T-helper 17 cell (primary cell): ENCODE results near the gene RASGRP4. TPM values are rescaled to one million over a fixed set of nuclear protein-coding genes. Genes with fewer than 3 reads are reported as not detected.
A peak's percentile ranks its signal among the peaks of the same experiment; 100 is the strongest.
"Not testable (repeated sequence)": the region's sequence is repeated elsewhere in the genome, so short reads cannot be mapped to it uniquely, and the experiment has no call there.

Experiments
- ATAC-seq: fragments of 150-1000 bp; cut with Tn5 transposase; 2 replicates; pipeline ENCODE4 v1.10.0; 2021; ENCODE audit warnings: mild to moderate bottlenecking, moderate library complexity
- DNase-seq, 3 donors: peaks; one replicate each; pipeline versions ENCODE4 v3.0.0 to v3.0.0-alpha.2; 2020 to 2021
- H3K9me3 ChIP-seq: one replicate; pipeline ENCODE4 v1.7.0; 2013; ENCODE audit warnings: low read length, mild to moderate bottlenecking; ENCODE audit not compliant: control insufficient read depth, poor library complexity, severe bottlenecking
- H3K27ac Mint-ChIP-seq: one replicate; pipeline ENCODE4 v1.8.0; 2022; ENCODE audit warnings: mild to moderate bottlenecking, moderate library complexity, mixed read lengths
- H3K27me3 Mint-ChIP-seq: one replicate; pipeline ENCODE4 v1.8.0; 2022; ENCODE audit warnings: mixed read lengths
- H3K36me3 Mint-ChIP-seq: one replicate; pipeline ENCODE4 v1.8.0; 2022; ENCODE audit warnings: low read depth, mixed read lengths
- H3K4me1 Mint-ChIP-seq: one replicate; pipeline ENCODE4 v1.8.0; 2022; ENCODE audit warnings: mild to moderate bottlenecking, mixed read lengths
- H3K4me3 Mint-ChIP-seq: one replicate; pipeline ENCODE4 v1.8.0; 2022; ENCODE audit warnings: mild to moderate bottlenecking, moderate library complexity, mixed read lengths
- total RNA-seq, 4 donors: library from RNA in 2 of 4; stranded (reverse) in 2 of 4; gene quantifications; one replicate each; pipeline ENCODE4 v1.2.3 and lab custom pipeline; 2022 to 2026

The RASGRP4 gene
- total RNA-seq, 2 donors from 2014 or later, result 1.6 to 2.8 TPM

DNA sequence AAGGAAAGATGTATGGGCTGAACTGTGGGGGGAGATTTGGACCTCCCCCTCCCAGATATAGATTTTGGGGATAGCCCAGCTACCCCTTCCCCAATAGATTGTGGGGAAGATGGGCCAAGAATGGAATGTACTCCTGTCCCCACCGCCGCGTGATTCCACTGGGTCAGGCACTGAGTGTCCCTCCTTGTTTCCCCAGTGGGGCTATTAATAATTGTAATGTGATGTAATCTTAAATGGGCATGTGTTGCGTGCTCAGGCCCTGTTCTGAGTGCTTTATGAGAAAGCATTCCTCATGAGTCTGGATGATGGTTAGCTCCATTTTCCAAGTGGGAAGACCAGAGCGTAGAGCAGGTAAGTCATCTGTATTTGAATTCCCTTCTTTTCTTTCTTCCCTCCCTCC lies 50.3 kb downstream of the RASGRP4 start:
- H3K9me3 ChIP-seq, result no peaks in the 10 kb centered on the region
- H3K27ac Mint-ChIP-seq, result peak overlapping the region; percentile 100
- ATAC-seq, result no peak
- H3K27me3 Mint-ChIP-seq, result peaks cover under 1% of the 10 kb centered on the region
- peaks cover 21% of the 10 kb centered on the region for H3K4me1 Mint-ChIP-seq
- H3K36me3 Mint-ChIP-seq, result peaks cover 12% of the 10 kb centered on the region
- H3K4me3 Mint-ChIP-seq, result peak overlapping the region; percentile 98
- DNase-seq, result no peak

DNA sequence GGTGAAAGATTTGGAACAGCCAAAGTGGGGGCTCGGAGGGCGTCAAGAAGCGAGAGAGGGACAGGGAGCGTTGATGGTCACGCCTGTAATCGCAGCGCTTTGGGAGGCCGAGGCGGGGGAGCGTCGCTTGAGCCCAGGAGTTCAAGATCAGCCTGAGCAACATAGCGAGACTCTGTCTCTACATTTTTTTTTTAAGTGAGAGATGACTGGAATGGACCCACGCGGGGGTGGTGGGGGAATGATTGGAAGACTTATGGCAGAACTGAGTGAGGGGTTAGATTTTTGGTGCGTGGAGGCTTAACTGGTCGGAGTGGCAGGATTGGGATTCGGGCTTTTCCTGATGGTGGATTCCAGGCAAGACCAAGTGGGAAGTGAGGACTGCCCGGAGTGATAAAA lies 50.9 kb downstream of the RASGRP4 start:
- Mint-ChIP-seq H3K27ac (peak overlapping the region; percentile 100), H3K4me1 (peaks cover 18% of the 10 kb centered on the region), H3K27me3 (peaks cover 7% of the 10 kb centered on the region), H3K4me3 (peak overlapping the region; percentile 98), H3K36me3 (peaks cover 11% of the 10 kb centered on the region)
- ATAC-seq, result no peak
- H3K9me3 ChIP-seq, result no peaks in the 10 kb centered on the region
- no peak for DNase-seq

DNA sequence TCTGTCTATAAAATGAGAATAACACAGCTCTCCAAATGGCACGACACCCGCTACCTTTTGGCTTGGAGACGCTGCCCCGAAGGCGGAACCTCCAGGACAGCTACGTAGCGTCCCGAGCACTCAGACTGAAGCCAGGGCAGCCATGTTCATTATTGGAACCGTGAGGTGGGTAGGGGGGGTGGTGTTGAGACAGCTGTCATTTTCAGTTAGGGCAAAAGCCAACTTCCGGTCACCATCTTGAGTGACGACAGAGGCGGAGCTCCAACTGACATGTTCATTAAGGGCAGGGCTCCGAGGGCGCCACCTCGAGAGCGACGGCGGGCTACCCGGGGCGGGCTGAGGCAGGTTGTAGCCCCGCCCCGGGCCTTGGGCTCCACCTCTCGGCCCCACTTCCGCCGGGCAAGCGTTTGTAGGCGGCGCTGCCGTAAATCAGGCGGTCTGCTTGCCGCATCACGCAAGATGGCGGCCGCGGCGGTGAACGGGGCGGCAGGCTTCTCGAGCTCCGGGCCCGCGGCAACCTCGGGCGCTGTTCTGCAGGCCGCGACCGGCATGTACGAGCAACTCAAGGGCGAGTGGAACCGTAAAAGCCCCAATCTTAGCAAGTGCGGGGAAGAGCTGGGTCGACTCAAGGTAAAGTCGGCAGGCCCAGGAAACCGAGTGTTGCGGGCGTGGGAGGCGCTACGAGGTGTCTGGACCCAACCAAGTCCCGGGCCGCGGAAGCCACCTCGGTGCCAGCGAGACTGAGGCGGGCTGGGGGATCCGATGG lies 51.5 kb downstream of the RASGRP4 start, which contains the start of gene PSMD8:
Gene PSMD8, plus strand, starts transcription at position 240 of the 766 bp plus-strand sequence. Its CDS starts 31 bp downstream, at position 271.
- peaks cover 17% of the 10 kb centered on the region for H3K4me1 Mint-ChIP-seq
- H3K27ac Mint-ChIP-seq, result peak within 1 kb of the TSS; percentile 100
- ATAC-seq (peak; percentile 97), DNase-seq (peak; percentile 96 to 97 (median 96))
- peak within 1 kb of the TSS; percentile 98 for H3K4me3 Mint-ChIP-seq
- no peaks in the 10 kb centered on the region for H3K9me3 ChIP-seq
- H3K27me3 Mint-ChIP-seq, result peaks cover 13% of the 10 kb centered on the region
- peaks cover 10% of the 10 kb centered on the region for H3K36me3 Mint-ChIP-seq

DNA sequence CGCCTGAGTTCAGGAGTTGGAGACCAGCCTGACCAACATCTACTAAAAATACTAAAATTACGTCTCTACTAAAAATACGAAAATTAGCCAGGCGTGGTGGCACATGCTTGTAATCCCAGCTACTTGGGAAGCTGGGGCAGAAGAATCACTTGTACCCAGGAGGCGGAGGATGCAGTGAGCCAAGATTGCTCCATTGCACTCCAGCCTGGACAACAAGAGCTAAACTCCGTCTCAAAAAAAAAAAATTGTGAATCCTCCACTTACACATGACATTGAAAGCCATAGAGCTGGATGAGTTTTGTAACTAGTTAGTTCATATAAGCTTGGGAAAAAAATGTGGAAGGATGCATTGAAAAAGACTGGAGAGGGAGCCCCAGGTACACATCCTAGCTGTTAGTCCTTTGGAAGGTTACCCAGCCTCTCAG lies 52.1 kb downstream of the RASGRP4 start:
- H3K4me3 Mint-ChIP-seq, result peak overlapping the region; percentile 98
- H3K9me3 ChIP-seq, result no peaks in the 10 kb centered on the region
- no peak for DNase-seq
- H3K27me3 Mint-ChIP-seq, result peaks cover 16% of the 10 kb centered on the region
- H3K27ac Mint-ChIP-seq, result peak overlapping the region; percentile 100
- H3K36me3 Mint-ChIP-seq, result peaks cover 9% of the 10 kb centered on the region
- no peak for ATAC-seq
- H3K4me1 Mint-ChIP-seq, result peaks cover 17% of the 10 kb centered on the region

DNA sequence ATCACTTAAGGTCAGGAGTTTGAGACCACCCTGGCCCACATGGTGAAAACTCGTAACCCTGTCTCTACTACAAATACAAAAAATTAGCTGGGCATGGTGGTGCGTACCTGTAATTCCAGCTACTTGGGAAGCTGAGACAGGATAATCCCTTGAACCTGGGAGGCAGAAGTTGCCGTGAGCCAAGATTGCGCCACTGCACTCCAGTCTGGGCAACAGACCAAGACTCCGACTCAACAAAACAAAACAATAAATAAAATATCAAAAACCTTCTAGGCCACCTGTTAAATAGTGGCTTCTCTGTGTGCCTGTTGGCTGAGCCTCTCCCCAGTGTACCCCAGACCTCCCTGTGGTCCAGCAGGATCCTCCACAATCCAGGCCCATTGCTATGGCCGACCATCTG lies 54.9 kb downstream of the RASGRP4 start:
- H3K36me3 Mint-ChIP-seq, result peaks cover 9% of the 10 kb centered on the region
- no peak for DNase-seq
- H3K27ac Mint-ChIP-seq, result no peak overlapping the region
- no peaks in the 10 kb centered on the region for H3K9me3 ChIP-seq
- peaks cover 12% of the 10 kb centered on the region for H3K4me1 Mint-ChIP-seq
- no peak overlapping the region for H3K4me3 Mint-ChIP-seq
- peaks cover 16% of the 10 kb centered on the region for H3K27me3 Mint-ChIP-seq
- no peak for ATAC-seq

DNA sequence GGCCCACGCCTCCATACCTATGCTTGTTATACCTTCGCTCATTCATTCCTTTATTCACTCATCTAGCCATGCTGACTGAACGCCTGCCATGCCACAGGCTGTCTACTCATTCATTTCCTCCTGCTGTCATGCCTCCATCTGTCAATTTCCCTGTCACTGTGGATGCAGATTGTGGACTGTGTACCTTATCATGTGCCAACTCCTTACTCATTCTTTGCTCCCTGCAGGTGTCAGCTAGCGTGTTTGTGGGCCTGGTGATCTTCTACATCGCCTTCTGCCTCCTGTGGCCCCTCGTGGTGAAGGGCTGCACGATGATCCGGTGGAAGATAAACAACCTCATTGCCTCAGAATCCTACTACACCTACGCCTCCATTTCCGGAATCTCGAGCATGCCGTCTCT lies 55.7 kb downstream of the RASGRP4 start:
- peaks cover 16% of the 10 kb centered on the region for H3K27me3 Mint-ChIP-seq
- H3K4me1 Mint-ChIP-seq, result peaks cover 10% of the 10 kb centered on the region
- H3K36me3 Mint-ChIP-seq, result peaks cover 9% of the 10 kb centered on the region
- no peak for DNase-seq
- no peak overlapping the region for H3K4me3 Mint-ChIP-seq
- no peaks in the 10 kb centered on the region for H3K9me3 ChIP-seq
- H3K27ac Mint-ChIP-seq, result no peak overlapping the region
- ATAC-seq, result no peak

DNA sequence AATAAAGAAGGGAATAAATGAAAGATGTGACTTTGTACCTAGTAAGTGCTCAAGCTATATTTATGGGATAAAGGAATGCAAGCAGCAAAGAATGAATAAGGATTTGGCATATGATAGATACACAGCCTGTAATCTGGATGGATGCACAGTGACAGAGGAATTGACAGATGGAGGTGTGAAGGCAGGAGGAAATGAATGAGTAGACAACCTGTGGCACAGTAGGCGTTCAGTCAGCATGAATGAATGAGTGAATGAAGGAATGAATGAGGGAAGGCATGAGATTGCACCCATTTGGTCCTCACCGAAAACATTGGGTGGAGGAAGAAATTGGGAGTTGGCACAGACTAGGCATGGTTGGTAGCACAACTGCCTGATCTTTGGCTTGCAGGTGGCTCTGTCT lies 56.4 kb downstream of the RASGRP4 start:
- no peaks in the 10 kb centered on the region for H3K9me3 ChIP-seq
- H3K27ac Mint-ChIP-seq, result no peak overlapping the region
- H3K4me1 Mint-ChIP-seq, result peaks cover 3% of the 10 kb centered on the region
- peaks cover 6% of the 10 kb centered on the region for H3K36me3 Mint-ChIP-seq
- H3K4me3 Mint-ChIP-seq, result no peak overlapping the region
- ATAC-seq (no peak), DNase-seq (no peak)
- peaks cover 16% of the 10 kb centered on the region for H3K27me3 Mint-ChIP-seq

DNA sequence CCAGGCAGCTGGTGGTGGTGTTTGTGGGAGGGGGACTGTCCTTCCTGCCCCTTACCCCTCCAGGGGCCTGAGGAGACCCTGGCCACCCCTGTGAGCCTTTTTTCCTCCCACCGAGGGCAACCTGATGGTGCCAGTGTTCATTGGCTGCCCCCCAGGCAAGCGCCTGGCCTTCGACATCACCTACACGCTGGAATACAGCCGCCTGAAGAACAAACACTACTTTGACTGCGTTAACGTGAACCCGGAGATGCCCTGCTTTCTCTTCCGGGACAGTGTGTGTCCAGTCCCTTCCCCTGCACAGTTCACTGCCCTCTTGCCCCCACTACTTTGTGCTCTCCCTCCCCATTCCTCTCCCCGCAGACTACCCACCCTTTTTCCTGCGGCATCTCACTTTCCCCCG lies 59.0 kb downstream of the RASGRP4 start:
- Mint-ChIP-seq H3K27ac (no peak overlapping the region), H3K27me3 (peaks cover 16% of the 10 kb centered on the region), H3K4me3 (no peak overlapping the region)

DNA sequence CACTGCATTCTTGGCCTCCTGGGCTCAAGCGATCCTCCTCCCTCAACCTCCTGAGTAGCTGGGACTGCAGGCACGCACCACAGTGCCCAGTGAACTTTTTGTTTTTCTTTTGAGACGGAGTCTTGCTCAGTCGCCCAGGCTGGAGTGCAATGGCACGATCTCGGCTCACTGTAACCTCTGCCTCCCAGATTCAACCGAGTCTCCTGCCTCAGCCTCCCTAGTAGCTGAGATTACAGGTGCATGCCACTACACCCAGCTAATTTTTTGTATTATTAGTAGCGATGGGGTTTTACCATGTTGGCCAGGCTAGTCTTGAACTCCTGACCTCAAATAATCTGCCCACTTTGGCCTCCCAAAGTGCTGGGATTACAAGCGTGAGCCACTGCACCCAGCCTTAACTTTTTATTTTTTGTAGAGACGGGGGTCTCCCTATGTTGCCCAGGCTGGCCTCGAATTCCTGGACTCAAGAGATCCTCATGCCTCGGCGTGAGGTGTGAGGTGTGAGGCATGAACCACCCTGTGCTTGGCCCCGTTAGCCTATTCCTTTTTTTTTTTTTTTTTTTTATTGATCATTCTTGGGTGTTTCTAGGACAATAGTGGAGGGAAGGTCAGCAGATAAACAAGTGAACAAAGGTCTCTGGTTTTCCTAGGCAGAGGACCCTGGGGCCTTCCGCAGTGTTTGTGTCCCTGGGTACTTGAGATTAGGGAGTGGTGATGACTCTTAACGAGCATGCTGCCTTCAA lies 62.9 kb downstream of the RASGRP4 start:
- not testable (repeated sequence) for ATAC-seq, H3K27me3 Mint-ChIP-seq, H3K4me1 Mint-ChIP-seq, H3K27ac Mint-ChIP-seq, H3K9me3 ChIP-seq, H3K36me3 Mint-ChIP-seq, DNase-seq
- H3K4me3 Mint-ChIP-seq, result peak overlapping the region; percentile 87

More for the DNA sequence above, 59.0 kb downstream of the RASGRP4 start:
- Mint-ChIP-seq H3K4me1 (no peaks in the 10 kb centered on the region), H3K36me3 (peaks cover 5% of the 10 kb centered on the region)
- no peak for DNase-seq
- no peak for ATAC-seq
- no peaks in the 10 kb centered on the region for H3K9me3 ChIP-seq

DNA sequence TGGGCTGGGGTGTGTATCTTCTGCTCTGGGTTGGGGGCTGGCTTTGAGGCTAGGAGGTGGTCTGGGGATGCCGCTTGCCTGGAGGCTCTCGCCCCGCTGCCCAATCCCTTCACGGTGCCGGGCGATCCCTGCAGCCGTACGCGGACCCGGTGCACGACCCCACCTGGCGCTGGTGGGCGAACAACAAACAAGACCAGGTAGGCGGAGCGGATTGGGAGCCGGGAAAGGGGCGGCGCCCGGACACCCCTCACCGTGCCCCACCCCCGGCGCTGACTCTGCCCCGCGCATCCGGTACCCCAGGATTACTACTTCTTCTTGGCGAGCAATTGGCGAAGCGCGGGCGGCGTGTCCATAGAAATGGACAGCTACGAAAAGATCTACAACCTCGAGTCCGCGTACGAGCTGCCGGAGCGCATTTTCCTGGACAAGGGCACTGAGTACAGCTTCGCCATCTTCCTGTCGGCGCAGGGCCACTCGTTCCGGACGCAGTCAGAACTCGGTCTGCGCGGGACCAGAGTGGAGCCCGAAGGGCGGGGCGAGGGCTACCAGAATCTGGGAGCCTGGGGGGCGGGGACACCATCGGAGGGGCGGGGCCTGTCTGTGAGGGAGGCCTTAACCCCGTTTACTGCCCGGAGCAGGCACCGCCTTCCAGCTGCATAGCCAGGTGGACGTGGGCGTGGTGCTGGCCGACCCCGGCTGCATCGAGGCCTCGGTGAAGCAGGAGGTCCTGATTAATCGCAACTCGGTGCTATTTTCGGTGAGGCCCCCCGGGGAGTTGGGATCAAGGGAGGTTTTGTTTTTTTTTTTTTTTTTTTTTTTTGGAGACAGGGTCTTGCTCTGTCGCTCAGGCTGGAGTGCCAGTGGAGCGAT lies 63.7 kb downstream of the RASGRP4 start:
- no peaks in the 10 kb centered on the region for H3K9me3 ChIP-seq
- DNase-seq (peak; percentile 29 to 60 (median 59)), ATAC-seq (peak; percentile 61)
- no peaks in the 10 kb centered on the region for H3K27me3 Mint-ChIP-seq
- H3K36me3 Mint-ChIP-seq, result no peaks in the 10 kb centered on the region
- peaks cover 6% of the 10 kb centered on the region for H3K4me1 Mint-ChIP-seq
- H3K27ac Mint-ChIP-seq, result no peak overlapping the region
- H3K4me3 Mint-ChIP-seq, result peak overlapping the region; percentile 87

DNA sequence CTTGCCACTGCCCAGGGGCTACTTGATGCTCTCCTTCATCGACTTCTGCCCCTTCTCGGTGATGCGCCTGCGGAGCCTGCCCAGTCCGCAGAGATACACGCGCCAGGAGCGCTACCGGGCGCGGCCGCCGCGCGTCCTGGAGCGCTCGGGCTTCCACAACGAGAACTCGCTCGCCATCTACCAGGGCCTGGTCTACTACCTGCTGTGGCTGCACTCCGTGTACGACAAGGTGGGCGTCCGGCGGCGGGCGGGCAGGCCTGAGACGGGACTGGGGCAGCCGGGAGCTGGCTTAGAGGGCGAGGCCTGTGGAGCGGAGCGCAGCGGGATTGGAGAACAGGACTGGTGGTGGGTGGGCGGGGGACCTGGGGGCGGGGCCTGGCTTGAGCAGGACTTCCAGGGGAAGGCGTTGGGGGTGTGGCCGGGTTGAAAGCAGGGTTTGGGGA lies 64.4 kb downstream of the RASGRP4 start:
- ATAC-seq, result peak; percentile 81
- DNase-seq, result peak; percentile 20 to 58 (median 58)
- Mint-ChIP-seq H3K27ac (no peak overlapping the region), H3K27me3 (no peaks in the 10 kb centered on the region), H3K36me3 (no peaks in the 10 kb centered on the region), H3K4me1 (peaks cover 8% of the 10 kb centered on the region), H3K4me3 (peak overlapping the region; percentile 87)
- no peaks in the 10 kb centered on the region for H3K9me3 ChIP-seq

DNA sequence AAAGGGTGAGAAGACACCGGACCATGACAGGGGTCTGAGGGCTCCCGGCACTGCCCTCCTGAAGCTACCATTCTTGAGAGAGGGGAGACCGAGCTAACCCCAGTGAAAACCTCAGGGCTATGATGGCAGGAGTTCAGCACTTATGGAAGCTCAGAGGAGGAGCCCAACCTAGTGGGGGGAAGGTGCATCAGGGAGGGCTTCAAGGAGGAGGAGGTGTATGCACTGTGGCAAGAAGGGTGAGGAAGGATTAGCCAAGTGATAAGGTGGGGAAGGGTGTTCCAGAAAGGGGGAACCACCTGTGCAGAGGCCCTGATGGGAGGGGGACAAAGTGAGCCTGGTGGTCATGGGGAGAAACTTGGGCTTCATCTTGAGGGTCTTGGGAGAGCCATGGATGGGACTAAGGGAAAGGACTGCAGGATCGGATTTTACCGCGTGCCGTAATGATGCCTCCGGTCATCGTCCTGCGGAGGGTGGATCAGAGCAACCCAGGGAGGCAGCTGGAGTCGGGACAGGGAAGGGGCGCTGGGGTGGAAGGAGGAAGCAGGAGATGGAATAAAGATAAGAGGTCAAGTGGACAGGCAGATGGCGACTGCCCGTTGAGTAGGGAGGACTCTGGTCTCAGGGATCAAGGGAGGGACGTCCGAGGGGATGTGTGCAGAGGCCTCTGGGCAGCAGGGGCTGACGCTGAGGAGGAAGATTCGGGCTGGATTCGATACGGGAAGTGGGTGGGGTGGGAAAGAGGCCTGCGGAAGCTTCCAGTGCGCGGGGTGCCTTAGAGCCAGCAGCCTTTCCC lies 65.0 kb downstream of the RASGRP4 start:
- no peak for DNase-seq
- peak overlapping the region; percentile 34 for H3K27ac Mint-ChIP-seq
- no peak for ATAC-seq

More for the DNA sequence above, 65.0 kb downstream of the RASGRP4 start:
- Mint-ChIP-seq H3K4me1 (peaks cover 11% of the 10 kb centered on the region), H3K27me3 (no peaks in the 10 kb centered on the region), H3K4me3 (peak overlapping the region; percentile 87), H3K36me3 (no peaks in the 10 kb centered on the region)
- no peaks in the 10 kb centered on the region for H3K9me3 ChIP-seq
